ENCODE results near the gene SFRP2. TPM values are rescaled to one million over a fixed set of nuclear protein-coding genes. Genes with fewer than 3 reads are reported as not detected.

The SFRP2 gene, protein sequence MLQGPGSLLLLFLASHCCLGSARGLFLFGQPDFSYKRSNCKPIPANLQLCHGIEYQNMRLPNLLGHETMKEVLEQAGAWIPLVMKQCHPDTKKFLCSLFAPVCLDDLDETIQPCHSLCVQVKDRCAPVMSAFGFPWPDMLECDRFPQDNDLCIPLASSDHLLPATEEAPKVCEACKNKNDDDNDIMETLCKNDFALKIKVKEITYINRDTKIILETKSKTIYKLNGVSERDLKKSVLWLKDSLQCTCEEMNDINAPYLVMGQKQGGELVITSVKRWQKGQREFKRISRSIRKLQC
- polyA plus RNA-seq, result not detected

DNA sequence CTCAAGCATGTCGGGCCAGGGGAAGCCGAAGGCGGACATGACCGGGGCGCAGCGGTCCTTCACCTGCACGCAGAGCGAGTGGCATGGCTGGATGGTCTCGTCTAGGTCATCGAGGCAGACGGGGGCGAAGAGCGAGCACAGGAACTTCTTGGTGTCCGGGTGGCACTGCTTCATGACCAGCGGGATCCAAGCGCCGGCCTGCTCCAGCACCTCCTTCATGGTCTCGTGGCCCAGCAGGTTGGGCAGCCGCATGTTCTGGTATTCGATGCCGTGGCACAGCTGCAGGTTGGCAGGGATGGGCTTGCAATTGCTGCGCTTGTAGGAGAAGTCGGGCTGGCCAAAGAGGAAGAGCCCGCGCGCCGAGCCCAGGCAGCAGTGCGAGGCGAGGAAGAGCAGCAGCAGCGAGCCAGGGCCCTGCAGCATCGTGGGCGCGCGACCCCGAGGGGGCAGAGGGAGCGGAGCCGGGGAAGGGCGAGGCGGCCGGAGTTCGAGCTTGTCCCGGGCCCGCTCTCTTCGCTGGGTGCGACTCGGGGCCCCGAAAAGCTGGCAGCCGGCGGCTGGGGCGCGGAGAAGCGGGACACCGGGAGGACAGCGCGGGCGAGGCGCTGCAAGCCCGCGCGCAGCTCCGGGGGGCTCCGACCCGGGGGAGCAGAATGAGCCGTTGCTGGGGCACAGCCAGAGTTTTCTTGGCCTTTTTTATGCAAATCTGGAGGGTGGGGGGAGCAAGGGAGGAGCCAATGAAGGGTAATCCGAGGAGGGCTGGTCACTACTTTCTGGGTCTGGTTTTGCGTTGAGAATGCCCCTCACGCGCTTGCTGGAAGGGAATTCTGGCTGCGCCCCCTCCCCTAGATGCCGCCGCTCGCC lies at the start of gene SFRP2:
Gene SFRP2 (minus strand): TSS at position 671 of the 864 bp plus-strand sequence. CDS start 248 bp downstream, at position 423.
- Mint-ChIP-seq H3K27ac (peak within 1 kb of the TSS; percentile 3 to 87 (median 71)), H3K4me1 (peaks cover 16 to 36% (median 25%) of the 10 kb centered on the region in 3 donors), H3K4me3 (peak within 1 kb of the TSS; percentile 37 to 92 (median 72))

DNA sequence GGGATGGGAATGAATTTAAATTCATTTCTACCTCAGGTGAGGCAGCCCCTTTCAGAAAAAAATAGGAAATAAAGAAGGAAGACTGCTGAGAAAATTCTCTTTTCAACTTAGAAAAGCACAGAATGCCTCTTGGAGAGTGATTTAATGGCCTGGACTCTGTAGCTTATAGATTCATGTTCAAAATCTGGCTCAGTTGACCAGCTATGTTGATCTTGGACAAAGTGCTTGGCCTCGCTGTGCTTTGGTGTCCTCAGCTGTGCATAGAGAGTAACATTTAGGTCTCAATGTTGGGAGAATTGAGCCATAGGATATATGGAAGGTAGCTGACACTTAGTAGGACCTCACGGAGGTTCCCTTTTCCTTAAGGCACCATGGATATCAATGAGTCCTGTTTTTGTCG lies 49.7 kb upstream of the SFRP2 start:
- no peaks in the 10 kb centered on the region for H3K36me3 Mint-ChIP-seq
- no peak overlapping the region for H3K4me3 Mint-ChIP-seq
- no peaks in the 10 kb centered on the region for H3K27me3 Mint-ChIP-seq
- no peak overlapping the region for H3K27ac Mint-ChIP-seq
- H3K4me1 Mint-ChIP-seq, result no peaks in the 10 kb centered on the region
- no peaks in the 10 kb centered on the region for H3K9me3 Mint-ChIP-seq

More for the DNA sequence above, at the start of gene SFRP2:
- Mint-ChIP-seq H3K9me3 (peaks cover 0 to 3% (median 0%) of the 10 kb centered on the region in 3 donors), H3K36me3 (no peaks in the 10 kb centered on the region), H3K27me3 (peaks cover 64% of the 10 kb centered on the region)

DNA sequence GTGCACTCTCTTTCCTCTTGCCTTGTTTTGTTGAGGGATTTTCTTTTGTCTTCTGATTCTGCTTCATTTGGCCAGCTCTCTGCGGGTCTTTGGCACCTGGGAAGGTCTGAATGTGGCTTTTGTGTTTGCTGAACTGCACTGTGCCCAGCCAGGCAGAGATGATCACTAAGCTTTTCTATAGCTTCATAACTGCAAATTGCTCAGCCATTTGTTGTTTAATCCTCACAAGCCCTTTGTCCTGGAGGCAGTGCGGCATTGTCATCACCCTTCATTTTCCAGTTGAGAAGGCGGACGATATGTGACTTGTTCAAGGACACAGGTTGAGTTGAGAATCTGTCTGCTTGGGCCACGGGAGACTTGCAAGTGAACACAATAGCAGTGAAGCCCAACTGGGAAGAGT lies 46.0 kb upstream of the SFRP2 start:
- H3K4me3 Mint-ChIP-seq, result no peak overlapping the region

DNA sequence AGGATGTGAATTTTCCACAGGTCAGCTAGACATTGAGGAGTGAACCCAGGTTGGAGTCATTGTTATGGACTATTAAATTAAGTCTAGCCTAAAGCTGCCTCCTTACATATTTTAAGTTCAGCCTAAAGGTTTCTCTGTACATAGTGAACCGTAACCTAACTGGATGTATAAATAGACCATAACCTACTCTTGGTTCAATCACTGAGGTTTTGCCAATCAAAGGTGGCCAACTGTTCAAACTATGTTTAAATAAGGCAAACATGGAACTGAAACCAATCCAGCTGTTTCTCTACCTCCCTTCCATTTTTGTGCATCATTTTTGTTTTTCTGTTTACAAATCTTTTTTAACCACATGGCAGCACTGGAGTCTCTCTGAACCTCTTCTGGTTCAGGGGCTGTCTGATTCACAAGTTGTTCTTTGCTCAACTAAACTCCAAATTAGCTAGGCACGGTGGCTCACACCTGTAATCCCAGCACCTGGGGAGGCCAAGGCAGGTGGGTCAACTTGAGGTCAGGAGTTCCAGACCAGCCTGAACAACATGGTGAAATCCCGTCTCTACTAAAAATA lies 43.9 kb upstream of the SFRP2 start:
- Mint-ChIP-seq H3K36me3 (no peaks in the 10 kb centered on the region), H3K4me3 (no peak overlapping the region), H3K27me3 (peaks cover 5% of the 10 kb centered on the region), H3K4me1 (peaks cover 0 to 2% (median 0%) of the 10 kb centered on the region in 3 donors), H3K27ac (no peak overlapping the region), H3K9me3 (peaks cover 0 to 2% (median 0%) of the 10 kb centered on the region in 3 donors)

More for the DNA sequence above, 46.0 kb upstream of the SFRP2 start:
- peaks cover 0 to 2% (median 0%) of the 10 kb centered on the region in 3 donors for H3K9me3 Mint-ChIP-seq
- no peak overlapping the region for H3K27ac Mint-ChIP-seq
- peaks cover 2% of the 10 kb centered on the region for H3K27me3 Mint-ChIP-seq
- no peaks in the 10 kb centered on the region for H3K36me3 Mint-ChIP-seq
- peaks cover 0 to 2% (median 0%) of the 10 kb centered on the region in 3 donors for H3K4me1 Mint-ChIP-seq

DNA sequence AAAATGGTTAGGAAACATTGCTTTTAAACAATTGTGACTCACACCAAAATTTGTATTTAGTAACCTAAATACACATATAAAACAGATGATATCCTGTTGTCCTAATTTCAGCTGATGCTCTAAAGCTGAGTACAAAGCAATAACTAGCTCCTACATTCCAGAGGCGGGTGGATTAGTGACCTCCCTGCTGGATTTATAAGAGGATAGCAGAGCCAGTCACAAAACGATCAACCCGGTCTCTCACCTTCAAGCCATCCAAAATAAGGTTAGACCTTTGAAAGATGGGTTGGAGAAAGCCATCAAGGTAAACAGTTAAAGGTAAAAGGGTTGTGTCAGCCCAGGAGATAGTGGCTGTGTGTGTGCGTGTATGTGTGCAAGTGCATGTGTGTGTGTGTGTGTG lies 43.2 kb upstream of the SFRP2 start:
- Mint-ChIP-seq H3K4me1 (peaks cover 0 to 2% (median 0%) of the 10 kb centered on the region in 3 donors), H3K27me3 (peaks cover 5% of the 10 kb centered on the region), H3K4me3 (no peak overlapping the region), H3K36me3 (no peaks in the 10 kb centered on the region), H3K9me3 (peaks cover 0 to 2% (median 0%) of the 10 kb centered on the region in 3 donors), H3K27ac (no peak overlapping the region)

DNA sequence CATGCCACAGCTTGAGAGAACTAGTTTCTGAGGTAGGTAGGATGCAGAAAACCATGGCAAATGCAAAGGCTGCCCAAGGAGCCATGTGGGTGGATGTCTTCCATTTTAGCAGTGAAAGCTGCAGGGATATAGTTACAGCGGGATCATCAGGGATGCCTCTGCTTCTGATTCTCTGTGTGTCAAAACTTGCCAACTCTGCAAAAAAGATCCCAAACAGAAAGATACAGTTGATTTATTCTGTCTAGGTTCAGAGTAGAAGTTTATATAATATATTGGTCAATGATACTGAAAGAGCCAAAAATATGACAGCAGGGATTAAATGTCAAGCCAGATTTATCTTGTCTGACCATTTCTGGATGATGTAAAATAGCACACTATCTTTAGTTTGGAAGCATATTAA lies 42.4 kb upstream of the SFRP2 start:
- no peaks in the 10 kb centered on the region for H3K36me3 Mint-ChIP-seq
- H3K27me3 Mint-ChIP-seq, result peaks cover 5% of the 10 kb centered on the region
- peaks cover 0 to 2% (median 0%) of the 10 kb centered on the region in 3 donors for H3K9me3 Mint-ChIP-seq
- H3K27ac Mint-ChIP-seq, result no peak overlapping the region
- no peak overlapping the region for H3K4me3 Mint-ChIP-seq
- H3K4me1 Mint-ChIP-seq, result peaks cover 0 to 2% (median 0%) of the 10 kb centered on the region in 3 donors

DNA sequence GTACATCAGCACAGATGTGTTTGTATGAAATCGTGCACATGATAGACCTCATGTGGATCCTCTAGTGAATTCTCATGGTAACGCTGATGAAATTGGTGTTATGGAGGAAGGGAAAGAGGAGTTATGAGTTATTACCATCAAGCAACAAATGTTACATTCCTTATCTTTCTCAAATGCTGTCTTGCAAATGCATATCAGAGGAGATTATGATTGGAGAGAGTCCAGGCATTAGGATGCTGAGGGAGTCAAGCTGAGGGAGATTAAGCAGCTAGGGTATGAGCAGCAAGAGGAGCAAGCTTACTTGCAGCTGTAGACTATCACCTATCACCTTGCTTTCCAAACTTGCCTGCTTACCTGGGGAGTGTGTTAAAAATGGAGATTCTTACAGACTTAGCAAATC lies 36.8 kb upstream of the SFRP2 start:
- Mint-ChIP-seq H3K4me1 (no peaks in the 10 kb centered on the region), H3K4me3 (no peak overlapping the region), H3K27me3 (peaks cover 5% of the 10 kb centered on the region), H3K36me3 (peaks cover 4% of the 10 kb centered on the region), H3K9me3 (peaks cover 0 to 7% (median 3%) of the 10 kb centered on the region in 3 donors), H3K27ac (no peak overlapping the region)

DNA sequence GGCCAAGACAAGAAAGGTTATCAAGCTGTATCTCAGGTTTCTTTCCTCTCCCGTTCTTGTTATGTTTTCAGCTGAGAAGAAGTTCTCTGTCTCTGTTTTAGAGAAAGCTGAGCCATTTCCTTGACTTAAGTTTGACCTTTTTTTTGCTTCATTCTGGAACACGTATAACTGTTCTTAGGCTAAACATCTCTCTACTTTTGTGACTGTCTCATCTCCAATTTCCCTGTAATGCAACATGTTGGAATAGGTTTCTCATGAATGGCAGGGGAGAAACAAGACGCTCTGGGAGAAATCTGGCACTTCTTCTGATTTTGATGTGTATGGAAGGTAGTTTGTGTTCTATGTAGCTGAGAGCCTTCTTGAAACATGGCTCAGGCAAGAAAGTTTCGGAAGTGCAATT lies 36.2 kb upstream of the SFRP2 start:
- H3K27ac Mint-ChIP-seq, result no peak overlapping the region
- no peak overlapping the region for H3K4me3 Mint-ChIP-seq
- H3K36me3 Mint-ChIP-seq, result peaks cover 4% of the 10 kb centered on the region
- H3K27me3 Mint-ChIP-seq, result peaks cover 5% of the 10 kb centered on the region
- H3K4me1 Mint-ChIP-seq, result no peaks in the 10 kb centered on the region
- peaks cover 0 to 7% (median 6%) of the 10 kb centered on the region in 3 donors for H3K9me3 Mint-ChIP-seq

DNA sequence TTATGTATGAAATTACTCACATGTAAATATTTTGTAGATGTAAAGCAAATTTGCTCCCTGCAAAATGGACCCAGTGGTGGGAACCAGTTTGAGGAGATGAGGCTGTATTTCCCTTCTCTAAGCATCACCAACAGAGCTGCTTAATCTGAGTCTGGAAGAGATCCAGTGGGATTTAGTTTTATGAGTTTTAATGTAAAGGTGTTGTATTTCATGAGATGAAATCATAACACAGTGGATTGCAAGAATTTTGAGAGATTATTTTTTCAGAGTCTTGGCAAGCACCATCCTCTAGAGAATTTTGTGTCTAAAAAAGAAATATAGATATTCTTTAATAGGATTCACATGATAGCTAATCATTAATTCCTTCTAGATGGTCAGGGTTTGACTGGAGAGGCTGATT lies 35.6 kb upstream of the SFRP2 start:
- Mint-ChIP-seq H3K4me1 (no peaks in the 10 kb centered on the region), H3K27ac (no peak overlapping the region), H3K27me3 (peaks cover 5% of the 10 kb centered on the region), H3K9me3 (peaks cover 0 to 9% (median 7%) of the 10 kb centered on the region in 3 donors), H3K4me3 (no peak overlapping the region), H3K36me3 (peaks cover 4% of the 10 kb centered on the region)

DNA sequence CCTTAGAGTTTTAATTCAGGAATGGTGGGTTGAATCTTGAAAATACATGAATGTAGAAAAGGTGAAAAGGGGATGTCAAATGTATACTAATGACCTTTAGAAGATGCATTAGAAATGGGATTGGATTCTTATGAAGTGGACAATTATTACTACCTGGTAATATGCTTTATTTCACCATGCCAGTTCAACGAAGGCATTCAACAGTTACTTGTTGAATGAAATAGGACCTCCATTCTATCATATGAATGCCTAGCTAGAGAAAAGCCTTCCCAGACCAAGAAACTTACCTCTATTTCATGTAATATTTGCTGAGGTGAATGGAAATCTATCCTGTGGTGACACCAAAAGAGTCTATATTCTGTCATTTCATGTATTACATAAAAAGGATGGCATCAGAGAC lies 34.6 kb upstream of the SFRP2 start:
- peaks cover 3% of the 10 kb centered on the region for H3K27me3 Mint-ChIP-seq
- H3K4me1 Mint-ChIP-seq, result no peaks in the 10 kb centered on the region
- no peak overlapping the region for H3K4me3 Mint-ChIP-seq
- H3K27ac Mint-ChIP-seq, result no peak overlapping the region
- peaks cover 0 to 13% (median 10%) of the 10 kb centered on the region in 3 donors for H3K9me3 Mint-ChIP-seq
- H3K36me3 Mint-ChIP-seq, result peaks cover 4% of the 10 kb centered on the region

DNA sequence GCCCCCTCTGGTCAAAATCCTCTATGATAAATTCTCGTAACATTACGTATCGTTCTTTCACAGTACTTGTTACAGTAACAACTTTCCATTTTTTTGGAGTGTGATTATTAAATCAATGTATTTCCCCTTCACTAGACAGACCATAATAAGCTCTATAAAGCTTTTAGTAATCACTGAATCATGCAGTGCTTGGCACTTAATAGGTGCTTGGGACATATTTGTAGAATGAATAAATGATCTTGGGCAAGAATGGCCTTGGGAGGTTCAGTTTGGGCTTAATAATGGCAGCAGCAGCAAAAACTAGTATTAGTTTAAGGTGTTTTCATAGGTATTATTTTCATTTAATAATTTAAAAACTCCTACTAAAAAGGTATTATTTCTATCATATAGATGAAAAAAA lies 33.4 kb upstream of the SFRP2 start:
- Mint-ChIP-seq H3K27me3 (peaks cover 3% of the 10 kb centered on the region), H3K27ac (no peak overlapping the region), H3K36me3 (peaks cover 4% of the 10 kb centered on the region), H3K4me3 (no peak overlapping the region), H3K4me1 (no peaks in the 10 kb centered on the region), H3K9me3 (peaks cover 0 to 13% (median 10%) of the 10 kb centered on the region in 3 donors)

DNA sequence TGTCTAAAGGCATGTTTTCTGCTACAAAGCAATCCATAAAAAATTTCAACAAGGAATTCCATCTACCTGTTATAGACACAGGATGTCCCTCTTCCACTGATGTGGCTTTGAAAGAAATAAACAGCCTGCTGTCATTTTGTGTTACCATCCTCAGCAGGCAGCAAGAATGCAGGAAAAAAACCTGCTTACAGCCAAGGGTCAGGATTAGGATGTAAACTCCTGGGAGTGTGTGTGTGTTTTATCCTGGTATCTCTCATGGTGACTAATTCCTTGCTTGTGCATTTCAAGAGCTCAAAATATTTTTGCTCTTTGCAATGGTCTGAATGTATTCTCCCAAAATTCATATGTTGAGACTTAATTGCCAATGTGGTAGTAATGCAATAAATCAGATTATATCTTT lies 28.6 kb upstream of the SFRP2 start:
- Mint-ChIP-seq H3K4me1 (peaks cover 0 to 2% (median 0%) of the 10 kb centered on the region in 3 donors), H3K36me3 (peaks cover 3% of the 10 kb centered on the region), H3K27me3 (peaks cover 6% of the 10 kb centered on the region), H3K27ac (no peak overlapping the region), H3K4me3 (no peak overlapping the region), H3K9me3 (peaks cover 0 to 10% (median 9%) of the 10 kb centered on the region in 3 donors)

DNA sequence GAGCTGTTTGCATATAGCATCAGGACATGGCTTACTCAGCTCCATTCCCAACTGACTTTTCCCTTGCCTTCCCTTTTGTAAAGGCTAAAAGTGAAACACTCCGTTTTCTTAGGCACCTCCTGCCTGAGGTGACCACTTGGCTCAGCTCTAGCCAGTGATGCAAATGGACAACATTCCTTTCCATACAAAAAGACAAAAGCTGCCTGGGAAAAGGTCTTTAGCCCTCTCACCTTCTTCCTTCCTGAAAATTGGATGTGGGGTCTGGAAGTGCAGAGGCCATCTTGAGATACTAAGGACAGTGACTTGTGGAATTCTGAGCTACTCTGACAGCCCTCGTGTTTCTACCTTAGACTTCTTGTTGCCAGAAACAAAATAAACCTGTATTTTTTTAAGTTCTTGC lies 27.7 kb upstream of the SFRP2 start:
- no peak overlapping the region for H3K27ac Mint-ChIP-seq
- H3K9me3 Mint-ChIP-seq, result peaks cover 0 to 10% (median 9%) of the 10 kb centered on the region in 3 donors
- H3K27me3 Mint-ChIP-seq, result peaks cover 6% of the 10 kb centered on the region
- H3K36me3 Mint-ChIP-seq, result peaks cover 3% of the 10 kb centered on the region
- H3K4me3 Mint-ChIP-seq, result no peak overlapping the region
- peaks cover 0 to 2% (median 0%) of the 10 kb centered on the region in 3 donors for H3K4me1 Mint-ChIP-seq

DNA sequence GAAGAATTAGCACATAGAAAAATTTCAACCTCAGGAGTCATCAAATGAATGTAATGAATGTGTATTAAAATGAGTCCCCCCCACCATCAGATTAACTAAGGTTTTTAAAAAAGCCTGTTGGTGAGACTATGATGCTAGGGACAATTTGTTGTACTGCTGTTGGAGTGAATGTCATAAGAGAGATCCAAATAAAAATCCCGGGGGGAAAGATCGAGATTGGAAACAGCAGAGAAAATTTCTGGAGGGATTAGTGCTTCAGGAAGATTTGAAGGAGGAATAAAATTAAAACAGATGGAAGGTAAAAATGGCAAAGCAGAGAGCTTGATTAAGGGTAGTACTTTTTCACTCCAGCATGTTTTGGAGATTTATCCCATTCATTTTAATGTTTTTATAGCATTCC lies 25.9 kb upstream of the SFRP2 start:
- Mint-ChIP-seq H3K27ac (no peak overlapping the region), H3K36me3 (peaks cover 3% of the 10 kb centered on the region), H3K4me1 (peaks cover 0 to 4% (median 0%) of the 10 kb centered on the region in 3 donors), H3K4me3 (peak overlapping the region in 1 of 4 donors; percentile 14), H3K27me3 (peaks cover 6% of the 10 kb centered on the region), H3K9me3 (peaks cover 0 to 6% (median 3%) of the 10 kb centered on the region in 3 donors)
